HepG2 (cell line): Measurements from ENCODE around the gene SCFD1. TPM values are rescaled to one million over a fixed set of nuclear protein-coding genes. Genes with fewer than 3 reads are reported as not detected.

Experiments
- ATAC-seq: fragments of 200-7000 bp; cut with Tn5 transposase; 3 replicates; pipeline ENCODE4 v1.9.1; 2020; ENCODE audit warnings: mild to moderate bottlenecking, moderate library complexity
- BruUV-seq: library from RNA; stranded (reverse); fragments of 400-500 nt; replicated peaks from 2 replicates; lab custom pipeline; 2021; lab: Mats Ljungman, UMichigan
- CTCF ChIA-PET: fragments of 300-600 bp; formaldehyde crosslinking; extraction: SDS; loops from one replicate; lab custom pipeline; 2021; ENCODE audit warnings: low total read pairs, inconsistent platforms, low intra/inter-chr PET ratio; lab: Yijun Ruan, JAX
- POLR2A ChIA-PET: fragments of 350-600 bp; sonication (Branson Sonifier 250); formaldehyde crosslinking; loops from one replicate; lab custom pipeline; 2020; ENCODE audit warnings: antibody characterized with exemption, inconsistent platforms; lab: Yijun Ruan, JAX
- DNase-seq: peaks from one replicate; pipeline ENCODE4 v3.0.0-alpha.2; 2015; ENCODE audit warnings: low spot score
- FAIRE-seq: peaks from 3 replicates; lab custom pipeline; 2011; peaks lifted over from hg19 to GRCh38; lab: Jason Lieb, UNC
- H2AFZ ChIP-seq: one replicate; pipeline ENCODE4 v1.6.1; 2011; ENCODE audit warnings: low read length, inconsistent platforms
- H3K27ac ChIP-seq: fragments of 300-600 bp; 3 replicates; pipeline ENCODE4 v1.8.0; 2011; ENCODE audit warnings: mixed run types, mild to moderate bottlenecking, mixed read lengths, low read length, inconsistent platforms; ENCODE audit not compliant: insufficient read depth; ENCODE audit errors: extremely low read length
- H3K27me3 ChIP-seq, 2 experiments: fragments of 200-600 bp in 1 of 2; 2 replicates in 1 of 2; 3 replicates in 1 of 2; pipeline versions ENCODE4 v1.6.0 to v1.8.0; 2011; ENCODE audit warnings: low read length in 2 of 2, mild to moderate bottlenecking in 2 of 2, moderate library complexity in 2 of 2, inconsistent platforms in 1 of 2; ENCODE audit not compliant: insufficient read depth in 2 of 2, control insufficient read depth in 1 of 2
- H3K36me3 ChIP-seq, 2 experiments: fragments of 200-600 bp in 1 of 2; replicated peaks in 1 of 2; 2 replicates in 1 of 2; 3 replicates in 1 of 2; pipeline versions ENCODE4 v1.5.1 to v1.8.0; 2011; ENCODE audit warnings: low read length in 2 of 2, inconsistent platforms in 1 of 2; ENCODE audit not compliant: insufficient read depth in 2 of 2, control insufficient read depth in 1 of 2
- H3K4me1 ChIP-seq: 2 replicates; pipeline ENCODE4 v1.5.1; 2012; ENCODE audit warnings: low read length, inconsistent platforms; ENCODE audit not compliant: insufficient read depth
- H3K4me2 ChIP-seq: 2 replicates; pipeline ENCODE4 v1.6.0; 2011; ENCODE audit warnings: low read depth, low read length, inconsistent platforms
- H3K4me3 ChIP-seq, 3 experiments: fragments of 200-600 bp in 1 of 3; sonication (generic), shearing (Covaris generic) in 1 of 3; replicated peaks in 1 of 3; 2 replicates each; pipeline ENCODE4 v1.5.1; 2011 to 2016; ENCODE audit warnings: low read length in 3 of 3, inconsistent platforms in 2 of 3, low read depth in 2 of 3, mild to moderate bottlenecking in 2 of 3, control low read depth in 1 of 3, mixed read lengths in 1 of 3; ENCODE audit not compliant: insufficient read depth in 1 of 3
- H3K79me2 ChIP-seq: one replicate; pipeline ENCODE4 v1.6.1; 2011; ENCODE audit warnings: low read length, inconsistent platforms; ENCODE audit not compliant: insufficient read depth
- H3K9ac ChIP-seq: 2 replicates; pipeline ENCODE4 v1.6.0; 2011; ENCODE audit warnings: mild to moderate bottlenecking, low read depth, low read length, inconsistent platforms; ENCODE audit not compliant: insufficient read depth
- H3K9me3 ChIP-seq: 2 replicates; pipeline ENCODE4 v1.5.1; 2012; ENCODE audit warnings: mild to moderate bottlenecking, low read length
- H4K20me1 ChIP-seq: 2 replicates; pipeline ENCODE4 v1.6.0; 2011; ENCODE audit warnings: inconsistent platforms, mild to moderate bottlenecking, low read length, moderate library complexity; ENCODE audit not compliant: insufficient read depth
- DR1 ChIP-seq: sonication (generic); formaldehyde crosslinking; IDR thresholded peaks from 2 replicates; pipeline ENCODE4 v1.8.0; 2021; ENCODE audit warnings: mild to moderate bottlenecking, missing genetic modification reagents, inconsistent platforms
- MBNL3 ChIP-seq: fragments of 250-450 bp; sonication (Bioruptor Pico); conservative IDR thresholded peaks from 2 replicates; pipeline ENCODE4 v1.8.0; 2022; ENCODE audit warnings: mild to moderate bottlenecking, inconsistent platforms
- SMAD1 ChIP-seq: sonication (generic); formaldehyde crosslinking; IDR thresholded peaks from 2 replicates; pipeline ENCODE4 v1.4.0; 2020; ENCODE audit warnings: missing genetic modification reagents, low read depth, mild to moderate bottlenecking, borderline replicate concordance
- WGBS: methylation state at CpG from one replicate; pipeline ENCODE4 v1.1.6; 2017; ENCODE audit warnings: low lambda C conversion rate; 5-methylcytosine and 5-hydroxymethylcytosine counted together
- in situ Hi-C: cut with HindIII; loops from 2 replicates; pipeline ENCODE4 v1.10.0; 2017; ENCODE audit warnings: low pct_unique_long_range_greater_than_20kb; ENCODE audit not compliant: extremely low pct_ligation_motif_present
- intact Hi-C: fragments of 100-400 bp; cut with micrococcal nuclease; formaldehyde crosslinking; loops from one replicate; pipeline ENCODE4 v1.10.0; 2022; ENCODE audit not compliant: unreplicated experiment
- polyA plus RNA-seq, 8 experiments: library from polyadenylated mRNA; depleted of rRNA in 3 of 8; stranded (reverse) in 7 of 8; unstranded in 1 of 8; fragments of >200 nt; fragmentation: Illumina TruSeq in 4 of 8; extraction: Trizol in 4 of 8; gene quantifications; 2 replicates each; pipeline versions ENCODE4 v1.2.1 to v1.2.3, GENCODE V29; 2011 to 2016; ENCODE audit warnings: low read depth in 4 of 8, missing spikeins in 1 of 8, mixed read lengths in 1 of 8; ENCODE audit not compliant: insufficient read depth in 1 of 8
- total RNA-seq, 5 experiments: library from RNA; depleted of rRNA; stranded (reverse); fragments of >200 nt; fragmentation: Illumina TruSeq; extraction: Trizol; gene quantifications; 2 replicates each; pipeline ENCODE4 v1.2.3, GENCODE V29; 2016; ENCODE audit warnings: low read depth in 1 of 5
- TF ChIP-seq, protein P1 (sequence below): sonication (generic); formaldehyde crosslinking; IDR thresholded peaks from 2 replicates; pipeline ENCODE4 v1.8.0; 2022; ENCODE audit warnings: mild to moderate bottlenecking, missing genetic modification reagents, moderate library complexity
- TF ChIP-seq, protein P2 (sequence below): sonication (generic); formaldehyde crosslinking; IDR thresholded peaks from 2 replicates; pipeline ENCODE4 v1.5.0; 2020; ENCODE audit warnings: mild to moderate bottlenecking, missing genetic modification reagents

The SCFD1 gene
- total and polyA plus RNA-seq, 2 of the 13 experiments (the other 11 are each of a cell fraction or from before 2014, with no cell fraction given), result 235 to 256 TPM

- Histone ChIP-seq H3K4me3 (no peak overlapping the region), H3K27me3 (no peaks in the 10 kb centered on the region), H3K4me1 (peaks cover 12% of the 10 kb centered on the region; the same call in 1 of the 2 replicates), H3K27ac (no peak overlapping the region), H3K4me2 (no peak overlapping the region), H3K9ac (no peak overlapping the region), H4K20me1 (peaks cover 24% of the 10 kb centered on the region), H3K9me3 (no peaks in the 10 kb centered on the region), H3K79me2 (peaks cover 65% of the 10 kb centered on the region), H2AFZ (no peak overlapping the region), H3K36me3 (peaks cover 24 to 64% of the 10 kb centered on the region in 2 experiments)
- POLR2A ChIA-PET, result interaction anchor here (3.6 kb wide), 1 partner anchor 11 kb away, joined by 17 read pairs; the partner anchor contains the start of gene SCFD1
- ATAC-seq (peak; percentile 51), DNase-seq (no peak), FAIRE-seq (no peak)
- in situ Hi-C loops, result no loop called here
- intact Hi-C loops, result no loop called here
- BruUV-seq, result no TSS peak
- 0 out of 2 replicates have a peak, but pooled peaks have one; percentile 39 for TF ChIP-seq MBNL3
- no peak for TF ChIP-seq SMAD1 (CRISPR knock-in tag)
- no peak for TF ChIP-seq DR1 (CRISPR knock-in tag)
- WGBS, result 100% methylated on average over 1 of the region's 1 CpG
- CTCF ChIA-PET, result no interaction called here
Observed at GRCh38 chr14:30632730-30633129, 10.6 kb downstream of the SCFD1 start.

GRCh38 chr14:30638926-30639325 is 16.8 kb downstream of the SCFD1 start:
- Histone ChIP-seq H4K20me1 (no peaks in the 10 kb centered on the region), H3K4me2 (no peak overlapping the region), H3K9ac (no peak overlapping the region), H3K4me1 (no peaks in the 10 kb centered on the region), H3K27ac (no peak overlapping the region), H3K79me2 (peaks cover 21% of the 10 kb centered on the region), H3K4me3 (no peak overlapping the region), H3K9me3 (peaks cover 2% of the 10 kb centered on the region; the same call in 1 of the 2 replicates), H3K27me3 (no peaks in the 10 kb centered on the region), H2AFZ (no peak overlapping the region), H3K36me3 (peaks cover 20 to 83% of the 10 kb centered on the region in 2 experiments)
- BruUV-seq, result no TSS peak
- ChIA-PET CTCF (no interaction called here), POLR2A (interaction anchor here (1.0 kb wide), 1 partner anchor 17 kb away, joined by 3 read pairs; no protein-coding TSS in a partner anchor)
- 97% methylated on average over 3 of the region's 3 CpGs for WGBS
- FAIRE-seq, result no peak
- DNase-seq, result no peak
- in situ Hi-C loops, result no loop called here
- no peak for ATAC-seq
- intact Hi-C loops, result no loop called here
- TF ChIP-seq, protein P1, sequence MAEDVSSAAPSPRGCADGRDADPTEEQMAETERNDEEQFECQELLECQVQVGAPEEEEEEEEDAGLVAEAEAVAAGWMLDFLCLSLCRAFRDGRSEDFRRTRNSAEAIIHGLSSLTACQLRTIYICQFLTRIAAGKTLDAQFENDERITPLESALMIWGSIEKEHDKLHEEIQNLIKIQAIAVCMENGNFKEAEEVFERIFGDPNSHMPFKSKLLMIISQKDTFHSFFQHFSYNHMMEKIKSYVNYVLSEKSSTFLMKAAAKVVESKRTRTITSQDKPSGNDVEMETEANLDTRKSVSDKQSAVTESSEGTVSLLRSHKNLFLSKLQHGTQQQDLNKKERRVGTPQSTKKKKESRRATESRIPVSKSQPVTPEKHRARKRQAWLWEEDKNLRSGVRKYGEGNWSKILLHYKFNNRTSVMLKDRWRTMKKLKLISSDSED (CRISPR knock-in tag), result no peak
- TF ChIP-seq, protein P2, sequence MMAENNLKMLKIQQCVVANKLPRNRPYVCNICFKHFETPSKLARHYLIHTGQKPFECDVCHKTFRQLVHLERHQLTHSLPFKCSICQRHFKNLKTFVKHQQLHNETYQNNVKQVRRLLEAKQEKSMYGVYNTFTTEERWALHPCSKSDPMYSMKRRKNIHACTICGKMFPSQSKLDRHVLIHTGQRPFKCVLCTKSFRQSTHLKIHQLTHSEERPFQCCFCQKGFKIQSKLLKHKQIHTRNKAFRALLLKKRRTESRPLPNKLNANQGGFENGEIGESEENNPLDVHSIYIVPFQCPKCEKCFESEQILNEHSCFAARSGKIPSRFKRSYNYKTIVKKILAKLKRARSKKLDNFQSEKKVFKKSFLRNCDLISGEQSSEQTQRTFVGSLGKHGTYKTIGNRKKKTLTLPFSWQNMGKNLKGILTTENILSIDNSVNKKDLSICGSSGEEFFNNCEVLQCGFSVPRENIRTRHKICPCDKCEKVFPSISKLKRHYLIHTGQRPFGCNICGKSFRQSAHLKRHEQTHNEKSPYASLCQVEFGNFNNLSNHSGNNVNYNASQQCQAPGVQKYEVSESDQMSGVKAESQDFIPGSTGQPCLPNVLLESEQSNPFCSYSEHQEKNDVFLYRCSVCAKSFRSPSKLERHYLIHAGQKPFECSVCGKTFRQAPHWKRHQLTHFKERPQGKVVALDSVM (CRISPR knock-in tag), result peak; percentile 45; the same call in 1 of the 2 replicates
